Epidermal melanocyte (primary cell): ENCODE measurements around the gene MSRB3.
"Not testable (repeated sequence)": the region's sequence is repeated elsewhere in the genome, so short reads cannot be mapped to it uniquely, and the experiment has no call there.

Experiments used
- DNase-seq: peaks from one replicate; pipeline ENCODE4 v3.0.0; 2011; ENCODE audit warnings: low spot score; ENCODE audit not compliant: insufficient read length

Gene MSRB3

GRCh38 chr12:65287426-65287825 lies 8.9 kb downstream of the MSRB3 start:
- no peak for DNase-seq

- DNase-seq = no peak
Observed at GRCh38 chr12:65292241-65292640, 13.8 kb downstream of the MSRB3 start.

- DNase-seq = no peak
Observed at GRCh38 chr12:65293735-65294134, 15.3 kb downstream of the MSRB3 start.

- DNase-seq = no peak
Observed at GRCh38 chr12:65294641-65295262, 16.3 kb downstream of the MSRB3 start.

GRCh38 chr12:65296508-65297265 lies 18.2 kb downstream of the MSRB3 start:
- DNase-seq = no peak

- no peak for DNase-seq
Observed at GRCh38 chr12:65300097-65300496, 21.6 kb downstream of the MSRB3 start.

GRCh38 chr12:65300679-65301349 lies 22.3 kb downstream of the MSRB3 start:
- no peak for DNase-seq

GRCh38 chr12:65302891-65303290 lies 24.4 kb downstream of the MSRB3 start:
- no peak for DNase-seq

- DNase-seq = no peak
Observed at GRCh38 chr12:65305346-65305950, 27.0 kb downstream of the MSRB3 start.

- DNase-seq = no peak
Observed at GRCh38 chr12:65306366-65307168, 28.1 kb downstream of the MSRB3 start.

GRCh38 chr12:65307169-65307501 lies 28.7 kb downstream of the MSRB3 start:
- no peak for DNase-seq

- DNase-seq = no peak
Observed at GRCh38 chr12:65308006-65308405, 29.5 kb downstream of the MSRB3 start.

GRCh38 chr12:65308601-65309071 lies 30.2 kb downstream of the MSRB3 start:
- no peak for DNase-seq

- DNase-seq = no peak
Observed at GRCh38 chr12:65311260-65311659, 32.8 kb downstream of the MSRB3 start.

GRCh38 chr12:65313719-65314317 lies 35.3 kb downstream of the MSRB3 start:
- no peak for DNase-seq

- DNase-seq = not testable (repeated sequence)
Observed at GRCh38 chr12:65315238-65315637, 36.8 kb downstream of the MSRB3 start.

- no peak for DNase-seq
Observed at GRCh38 chr12:65318186-65318685, 39.8 kb downstream of the MSRB3 start.

GRCh38 chr12:65319688-65320200 lies 41.3 kb downstream of the MSRB3 start:
- DNase-seq = no peak

- DNase-seq = no peak
Observed at GRCh38 chr12:65323070-65323469, 44.6 kb downstream of the MSRB3 start.

- no peak for DNase-seq
Observed at GRCh38 chr12:65324056-65324455, 45.6 kb downstream of the MSRB3 start.
